HL-60 (cell line): ENCODE measurements around the gene DNASE2B.

Source experiments
- DNase-seq, 2 experiments: peaks; one replicate each; pipeline ENCODE4 v3.0.0-alpha.2; 2010 to 2020; ENCODE audit warnings: low read depth in 1 of 2, low spot score in 1 of 2
- H3K27ac ChIP-seq: fragments of 250-450 bp; sonication (Bioruptor Pico); replicated peaks from 2 replicates; pipeline ENCODE4 v1.5.1; 2020; ENCODE audit warnings: mild to moderate bottlenecking, moderate library complexity
- H3K27me3 ChIP-seq: fragments of 250-450 bp; sonication (Bioruptor Pico); 2 replicates; pipeline ENCODE4 v1.5.1; 2021; ENCODE audit warnings: mild to moderate bottlenecking, moderate library complexity; ENCODE audit not compliant: insufficient read depth, poor library complexity, severe bottlenecking
- H3K4me3 ChIP-seq: replicated peaks from 2 replicates; pipeline ENCODE4 v1.5.1; 2011; ENCODE audit warnings: mild to moderate bottlenecking, control low read depth, low read length; ENCODE audit not compliant: insufficient read depth
- CTCF ChIP-seq: IDR thresholded peaks from one replicate; pipeline ENCODE4 v1.5.1; 2011; ENCODE audit warnings: low read length, control low read depth, inconsistent platforms; ENCODE audit not compliant: insufficient read depth
- GABPA ChIP-seq: IDR thresholded peaks from 2 replicates; pipeline ENCODE4 v1.6.1; 2012; ENCODE audit warnings: low read depth
- POLR2AphosphoS5 ChIP-seq: IDR thresholded peaks from 2 replicates; pipeline ENCODE4 v1.6.1; 2012; ENCODE audit warnings: low read depth
- REST ChIP-seq: IDR thresholded peaks from 2 replicates; pipeline ENCODE4 v1.6.1; 2012; ENCODE audit warnings: low read depth; ENCODE audit not compliant: insufficient replicate concordance
- SPI1 ChIP-seq: IDR thresholded peaks from 2 replicates; pipeline ENCODE4 v1.6.1; 2012; ENCODE audit warnings: low read depth, mild to moderate bottlenecking, borderline replicate concordance

The DNASE2B gene

GRCh38 chr1:84403347-84403746 lies 5.1 kb downstream of the DNASE2B start:
- TF ChIP-seq REST (no peak), POLR2AphosphoS5 (no peak), GABPA (no peak)
- Histone ChIP-seq H3K27ac (no peak overlapping the region), H3K27me3 (no peaks in the 10 kb centered on the region), H3K4me3 (no peak overlapping the region)
- no peak for DNase-seq

- Histone ChIP-seq H3K27me3 (no peaks in the 10 kb centered on the region), H3K4me3 (no peak overlapping the region), H3K27ac (no peak overlapping the region)
- no peak for DNase-seq
- no peak for TF ChIP-seq CTCF
- TF ChIP-seq GABPA = no peak
- TF ChIP-seq SPI1 = no peak
- no peak for TF ChIP-seq POLR2AphosphoS5
- no peak for TF ChIP-seq REST
Observed at GRCh38 chr1:84406346-84406861, 8.1 kb downstream of the DNASE2B start.

GRCh38 chr1:84407524-84407923 lies 9.2 kb downstream of the DNASE2B start:
- no peak overlapping the region for H3K27ac ChIP-seq

More at GRCh38 chr1:84407524-84407923, 9.2 kb downstream of the DNASE2B start:
- Histone ChIP-seq H3K4me3 (no peak overlapping the region), H3K27me3 (no peaks in the 10 kb centered on the region)
- DNase-seq = no peak
- TF ChIP-seq GABPA (no peak), CTCF (no peak), POLR2AphosphoS5 (no peak), SPI1 (no peak), REST (no peak)
